OCI-LY7 (cell line): ENCODE measurements around the gene GOLPH3. TPM values are rescaled to one million over a fixed set of nuclear protein-coding genes. Genes with fewer than 3 reads are reported as not detected.
"Not testable (repeated sequence)": the region's sequence is repeated elsewhere in the genome, so short reads cannot be mapped to it uniquely, and the experiment has no call there.

Source experiments
- BruUV-seq: library from RNA; stranded (reverse); fragments of 400-500 nt; replicated peaks from 2 replicates; lab custom pipeline; 2021; lab: Mats Ljungman, UMichigan
- CTCF ChIA-PET: fragments of 300-600 bp; sonication (Branson Sonifier 250); formaldehyde crosslinking; loops from one replicate; lab custom pipeline; 2022; ENCODE audit warnings: antibody characterized with exemption; ENCODE audit not compliant: unreplicated experiment; lab: Charles Lee
- POLR2A ChIA-PET: fragments of 300-600 bp; sonication (Branson Sonifier 250); formaldehyde crosslinking; loops from one replicate; lab custom pipeline; 2022; ENCODE audit warnings: antibody characterized with exemption; lab: Charles Lee
- DNase-seq: peaks from one replicate; pipeline ENCODE4 v3.0.0-alpha.2; 2015; ENCODE audit warnings: low spot score
- H2AFZ ChIP-seq: fragments of 200-600 bp; sonication (generic), shearing (Covaris generic); 2 replicates; pipeline ENCODE4 v1.6.1; 2014; ENCODE audit warnings: mild to moderate bottlenecking, antibody characterized with exemption, low read length, moderate library complexity
- H3K27ac ChIP-seq: fragments of 200-600 bp; sonication (generic); 2 replicates; pipeline ENCODE4 v1.5.1; 2014; ENCODE audit warnings: mixed run types, low read depth, mild to moderate bottlenecking, moderate library complexity, low read length, inconsistent platforms; ENCODE audit not compliant: poor library complexity, severe bottlenecking
- H3K36me3 ChIP-seq: fragments of 200-600 bp; sonication (generic); 2 replicates; pipeline ENCODE4 v1.6.1; 2014; ENCODE audit warnings: mild to moderate bottlenecking, antibody characterized with exemption, low read length, moderate library complexity, mixed read lengths; ENCODE audit not compliant: insufficient read depth
- H3K4me1 ChIP-seq: fragments of 200-600 bp; sonication (generic); 2 replicates; pipeline ENCODE4 v1.5.1; 2014; ENCODE audit warnings: mild to moderate bottlenecking, low read length; ENCODE audit not compliant: insufficient read depth, poor library complexity, severe bottlenecking
- H3K4me2 ChIP-seq: fragments of 200-600 bp; sonication (generic); 2 replicates; pipeline ENCODE4 v1.6.1; 2014; ENCODE audit warnings: mild to moderate bottlenecking, low read length
- H3K4me3 ChIP-seq: fragments of 200-600 bp; sonication (generic); 2 replicates; pipeline ENCODE4 v1.5.1; 2014; ENCODE audit warnings: mild to moderate bottlenecking, low read depth, low read length; ENCODE audit not compliant: poor library complexity, severe bottlenecking
- H3K79me2 ChIP-seq: fragments of 200-600 bp; sonication (generic); 2 replicates; pipeline ENCODE4 v1.6.1; 2016; ENCODE audit warnings: low read depth, mild to moderate bottlenecking, low read length, moderate library complexity, mixed read lengths; ENCODE audit not compliant: insufficient read depth
- H3K9me2 ChIP-seq: fragments of 200-600 bp; sonication (generic); 2 replicates; pipeline ENCODE4 v1.6.1; 2016; ENCODE audit warnings: mild to moderate bottlenecking, low read length, mixed read lengths; ENCODE audit not compliant: insufficient read depth
- H3K9me3 ChIP-seq: fragments of 200-600 bp; sonication (generic); 2 replicates; pipeline ENCODE4 v1.6.1; 2014; ENCODE audit warnings: mild to moderate bottlenecking, mixed run types, low read length, mixed read lengths
- H4K20me1 ChIP-seq: fragments of 200-600 bp; sonication (generic); 2 replicates; pipeline ENCODE4 v1.6.1; 2014; ENCODE audit warnings: mild to moderate bottlenecking, antibody characterized with exemption, low read length, moderate library complexity, mixed read lengths; ENCODE audit not compliant: insufficient read depth
- CTCF ChIP-seq: fragments of 200-600 bp; sonication (generic); conservative IDR thresholded peaks from 2 replicates; pipeline ENCODE4 v1.5.1; 2014; ENCODE audit warnings: mild to moderate bottlenecking, antibody characterized with exemption, low read length, moderate library complexity, mixed read lengths
- EZH2phosphoT487 ChIP-seq: fragments of 200-600 bp; sonication (generic); IDR thresholded peaks from 2 replicates; pipeline ENCODE4 v1.6.1; 2018; ENCODE audit warnings: low read depth, borderline replicate concordance, mild to moderate bottlenecking, mixed run types, antibody characterized with exemption, low read length, moderate library complexity, mixed read lengths
- intact Hi-C: fragments of 100-400 bp; cut with micrococcal nuclease; formaldehyde crosslinking; loops from one replicate; pipeline ENCODE4 v1.10.0; 2022; ENCODE audit not compliant: unreplicated experiment
- total RNA-seq, 2 experiments: library from RNA; depleted of rRNA in 1 of 2; stranded (reverse); fragments of >200 nt in 1 of 2; shearing (Covaris generic) in 1 of 2; gene quantifications; 2 replicates each; pipeline ENCODE4 v1.2.3, GENCODE V29; 2014 to 2022

The GOLPH3 gene
- total RNA-seq, 2 experiments from 2014 or later: 35.9 to 53.8 TPM

DNA sequence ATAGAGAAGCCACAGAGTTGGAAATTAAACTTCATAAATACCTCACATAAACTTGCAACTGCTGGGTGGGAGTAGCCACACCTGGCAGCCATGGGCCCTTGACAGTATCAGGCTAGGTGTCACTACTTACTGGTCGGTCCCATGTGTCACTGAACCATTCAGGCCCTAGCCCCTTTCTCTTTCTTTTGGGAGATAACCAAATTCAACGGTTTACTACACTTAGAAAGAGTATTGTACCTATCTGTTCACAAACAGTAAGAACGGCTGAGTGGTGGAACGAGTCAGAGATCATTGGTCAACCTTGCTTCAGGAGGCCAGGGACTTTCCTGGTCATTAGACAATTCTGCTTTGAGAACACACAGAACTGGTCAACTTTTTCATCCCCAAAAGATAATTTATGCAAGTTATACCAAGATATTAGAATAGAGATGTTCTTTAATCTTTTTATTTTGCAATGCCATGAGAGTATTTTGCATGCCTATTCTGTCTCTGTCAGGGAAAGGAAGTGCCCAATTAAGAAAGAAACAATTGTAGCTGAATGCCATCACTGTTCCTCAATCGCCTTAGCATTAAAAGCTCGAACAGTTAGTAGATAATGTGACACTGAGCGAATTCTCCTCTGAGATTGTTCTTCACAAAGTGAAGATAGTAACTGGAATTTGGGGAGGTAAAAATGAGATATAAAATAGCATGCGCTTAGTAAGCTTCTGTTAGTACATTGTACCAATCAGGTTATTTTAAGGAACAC is 50.9 kb downstream of the GOLPH3 start:
- BruUV-seq: no TSS peak
- peaks cover 5% of the 10 kb centered on the region for H3K4me1 ChIP-seq
- POLR2A ChIA-PET: no interaction called here
- CTCF ChIA-PET: no interaction called here
- H3K4me3 ChIP-seq: no peak overlapping the region
- no peak for DNase-seq
- H3K79me2 ChIP-seq: peaks cover 21% of the 10 kb centered on the region; the same call in 1 of the 2 replicates
- H3K9me3 ChIP-seq: no peaks in the 10 kb centered on the region
- H2AFZ ChIP-seq: no peak overlapping the region
- peaks cover 79% of the 10 kb centered on the region for H3K36me3 ChIP-seq
- intact Hi-C loops: no loop called here
- H3K4me2 ChIP-seq: no peak overlapping the region
- no peak overlapping the region for H3K27ac ChIP-seq
- no peak for TF ChIP-seq EZH2phosphoT487
- TF ChIP-seq CTCF: no peak
- H3K9me2 ChIP-seq: no peaks in the 10 kb centered on the region
- 0 out of 2 replicates have a peak, but pooled peaks cover 10% of the 10 kb centered on the region for H4K20me1 ChIP-seq

GRCh38 chr5:32118922-32119321 is 55.2 kb downstream of the GOLPH3 start:
- H3K27ac ChIP-seq, intact Hi-C loops, H3K79me2 ChIP-seq, CTCF ChIA-PET, POLR2A ChIA-PET, H3K9me3 ChIP-seq, H3K9me2 ChIP-seq, H3K4me2 ChIP-seq, H4K20me1 ChIP-seq, H2AFZ ChIP-seq, DNase-seq, H3K4me1 ChIP-seq, H3K4me3 ChIP-seq, BruUV-seq: not testable (repeated sequence)
- peaks cover 70% of the 10 kb centered on the region for H3K36me3 ChIP-seq

DNA sequence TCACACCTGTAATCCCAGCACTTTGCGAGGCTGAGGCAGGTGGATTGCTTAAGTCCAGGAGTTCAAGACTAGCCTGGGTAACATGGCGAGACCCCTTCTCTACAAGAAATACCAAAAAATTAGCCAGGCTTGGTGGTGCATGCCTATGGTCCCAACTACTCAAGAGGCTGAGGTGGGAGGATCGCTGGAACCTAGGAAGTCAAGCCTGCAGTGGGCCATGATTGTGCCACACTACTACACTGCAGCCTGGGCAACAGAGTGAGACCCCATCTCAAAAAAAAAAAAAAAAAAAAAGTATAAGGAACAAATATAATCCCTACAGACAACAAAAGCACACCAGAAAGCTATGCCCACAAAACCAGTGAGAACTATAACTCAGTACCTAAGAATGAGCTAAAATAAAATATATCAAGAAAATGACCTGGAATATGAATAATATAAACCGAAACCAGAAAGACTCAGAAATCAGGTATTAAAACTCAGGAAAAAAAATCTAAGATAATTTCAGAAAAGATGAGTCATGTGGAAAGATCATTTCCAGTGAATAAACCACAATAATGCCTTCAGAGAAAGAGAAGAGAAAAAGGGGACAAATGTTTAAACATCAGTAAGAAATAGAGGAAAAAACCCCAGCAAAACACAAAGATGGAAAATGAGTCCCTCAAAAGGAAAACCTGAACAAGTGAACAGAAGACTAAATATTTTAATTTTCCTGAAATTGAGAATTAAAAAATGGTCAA is 57.4 kb downstream of the GOLPH3 start:
- no peak for DNase-seq
- no peaks in the 10 kb centered on the region for H3K9me2 ChIP-seq
- no TSS peak for BruUV-seq
- H3K9me3 ChIP-seq: no peaks in the 10 kb centered on the region
- H3K79me2 ChIP-seq: no peaks in the 10 kb centered on the region
- no peak for TF ChIP-seq CTCF
- TF ChIP-seq EZH2phosphoT487: no peak
- ChIA-PET POLR2A (interaction anchor here (0.7 kb wide), 1 partner anchor 16 kb away, joined by 3 read pairs; no protein-coding TSS in a partner anchor), CTCF (no interaction called here)
- no peaks in the 10 kb centered on the region for H3K4me1 ChIP-seq
- H3K36me3 ChIP-seq: peaks cover 71% of the 10 kb centered on the region
- 0 out of 2 replicates have a peak, but pooled peaks cover 5% of the 10 kb centered on the region for H4K20me1 ChIP-seq
- no peak overlapping the region for H3K4me2 ChIP-seq
- H3K4me3 ChIP-seq: no peak overlapping the region
- intact Hi-C loops: no loop called here
- no peak overlapping the region for H2AFZ ChIP-seq
- no peak overlapping the region for H3K27ac ChIP-seq
